Stimulated activated CD4-positive, alpha-beta T cell treated with anti-CD3 and anti-CD28 coated beads, Interleukin-1b, Interleukin-23, amount 100 ng/mL, for 1 hour (primary cell): Measurements from ENCODE around the gene FA2H.
"Not testable (repeated sequence)": the region's sequence is repeated elsewhere in the genome, so short reads cannot be mapped to it uniquely, and the experiment has no call there.

ENCODE experiments used
- DNase-seq, 2 donors: peaks; one replicate each; pipeline ENCODE4 v3.0.0-alpha.2; 2020; ENCODE audit warnings: low read depth in 2 of 2

Gene FA2H

GRCh38 chr16:74774223-74775139 is at the start of gene FA2H:
Gene FA2H (minus strand): TSS chr16:74774820. CDS start chr16:74774755, 65 bp downstream.
- DNase-seq = peak; percentile 10 to 27

- DNase-seq = no peak
Measured at GRCh38 chr16:74817851-74818250, 43.2 kb upstream of the FA2H start.

- peak; percentile 22 to 59 for DNase-seq
Measured at GRCh38 chr16:74813109-74813641, 38.6 kb upstream of the FA2H start.

GRCh38 chr16:74811911-74812310 is 37.3 kb upstream of the FA2H start:
- DNase-seq = no peak

- not testable (repeated sequence) for DNase-seq
Measured at GRCh38 chr16:74811216-74811615, 36.6 kb upstream of the FA2H start.

GRCh38 chr16:74807052-74807646 is 32.5 kb upstream of the FA2H start:
- no peak for DNase-seq

- no peak for DNase-seq
Measured at GRCh38 chr16:74800216-74800871, 25.7 kb upstream of the FA2H start.

GRCh38 chr16:74797414-74797813 is 22.8 kb upstream of the FA2H start:
- no peak for DNase-seq

- DNase-seq = no peak
Measured at GRCh38 chr16:74795104-74795503, 20.5 kb upstream of the FA2H start.

GRCh38 chr16:74794668-74795067 is 20.0 kb upstream of the FA2H start:
- DNase-seq = no peak

- DNase-seq = no peak
Measured at GRCh38 chr16:74793571-74793970, 19.0 kb upstream of the FA2H start.

- DNase-seq = no peak
Measured at GRCh38 chr16:74792225-74792624, 17.6 kb upstream of the FA2H start.

- DNase-seq = not testable (repeated sequence)
Measured at GRCh38 chr16:74791749-74792148, 17.1 kb upstream of the FA2H start.

- no peak for DNase-seq
Measured at GRCh38 chr16:74788108-74788507, 13.5 kb upstream of the FA2H start.

GRCh38 chr16:74785031-74785430 is 10.4 kb upstream of the FA2H start:
- DNase-seq = no peak

GRCh38 chr16:74778646-74779045 is 4.0 kb upstream of the FA2H start:
- DNase-seq = no peak

- no peak for DNase-seq
Measured at GRCh38 chr16:74776926-74777325, 2.3 kb upstream of the FA2H start.

GRCh38 chr16:74775255-74775654 is 635 bp upstream of the FA2H start:
- DNase-seq = no peak

GRCh38 chr16:74773446-74774222 is 986 bp downstream of the FA2H start:
- DNase-seq = no peak

GRCh38 chr16:74771656-74772315 is 2.8 kb downstream of the FA2H start:
- DNase-seq = no peak
